ENCODE data around the gene URB2. TPM values are rescaled to one million over a fixed set of nuclear protein-coding genes. Genes with fewer than 3 reads are reported as not detected.
A peak's percentile ranks its signal among the peaks of the same experiment; 100 is the strongest.

Gene URB2
- total RNA-seq, 1 donor from 2014 or later, result 3.5 TPM

GRCh38 chr1:229690662-229691061 is 64.6 kb downstream of the URB2 start:
- no peak overlapping the region for H3K27ac ChIP-seq (replicated peaks)
- peaks cover 26% of the 10 kb centered on the region for H3K4me1 ChIP-seq
- DNase-seq, result no peak
- H3K4me3 ChIP-seq, result no peak overlapping the region
- H3K36me3 ChIP-seq, result no peaks in the 10 kb centered on the region
- intact Hi-C loops (cut with micrococcal nuclease), result no loop called here
- peaks cover 2% of the 10 kb centered on the region for H3K9me3 ChIP-seq (replicated peaks)
- H3K27me3 ChIP-seq (ENCODE audit: low read depth), result no peaks in the 10 kb centered on the region
- no peak for TF ChIP-seq CTCF (IDR thresholded peaks at IDR 0.05; ENCODE audit: borderline replicate concordance)

- H3K27me3 ChIP-seq (ENCODE audit: low read depth), result no peaks in the 10 kb centered on the region
- intact Hi-C loops (cut with micrococcal nuclease), result no loop called here
- DNase-seq, result no peak
- no peaks in the 10 kb centered on the region for H3K36me3 ChIP-seq
- no peak overlapping the region for H3K27ac ChIP-seq (replicated peaks)
- no peak for TF ChIP-seq CTCF (IDR thresholded peaks at IDR 0.05; ENCODE audit: borderline replicate concordance)
- peaks cover 26% of the 10 kb centered on the region for H3K4me1 ChIP-seq
- no peaks in the 10 kb centered on the region for H3K9me3 ChIP-seq (replicated peaks)
- H3K4me3 ChIP-seq, result no peak overlapping the region
Observed at GRCh38 chr1:229691362-229691761, 65.3 kb downstream of the URB2 start.

- H3K27ac ChIP-seq (replicated peaks), result peak overlapping the region; percentile 67
- no peak for DNase-seq
- H3K4me3 ChIP-seq, result no peak overlapping the region
- peaks cover 26% of the 10 kb centered on the region for H3K4me1 ChIP-seq
- intact Hi-C loops (cut with micrococcal nuclease), result no loop called here
- no peaks in the 10 kb centered on the region for H3K9me3 ChIP-seq (replicated peaks)
- no peak for TF ChIP-seq CTCF (IDR thresholded peaks at IDR 0.05; ENCODE audit: borderline replicate concordance)
- no peaks in the 10 kb centered on the region for H3K36me3 ChIP-seq
- no peaks in the 10 kb centered on the region for H3K27me3 ChIP-seq (ENCODE audit: low read depth)
Observed at GRCh38 chr1:229693129-229693900, 67.3 kb downstream of the URB2 start.

- no peak for TF ChIP-seq CTCF (IDR thresholded peaks at IDR 0.05; ENCODE audit: borderline replicate concordance)
- Histone ChIP-seq H3K4me3 (no peak overlapping the region), H3K36me3 (no peaks in the 10 kb centered on the region), H3K9me3 (replicated peaks) (no peaks in the 10 kb centered on the region), H3K27ac (replicated peaks) (peak overlapping the region; percentile 67), H3K27me3 (ENCODE audit: low read depth) (no peaks in the 10 kb centered on the region), H3K4me1 (peaks cover 26% of the 10 kb centered on the region)
- DNase-seq, result peak; percentile 83
- intact Hi-C loops (cut with micrococcal nuclease), result no loop called here
Observed at GRCh38 chr1:229694053-229694693, 68.1 kb downstream of the URB2 start.

- TF ChIP-seq CTCF (IDR thresholded peaks at IDR 0.05; ENCODE audit: borderline replicate concordance), result no peak
- no peak for DNase-seq
- Histone ChIP-seq H3K9me3 (replicated peaks) (no peaks in the 10 kb centered on the region), H3K4me3 (no peak overlapping the region), H3K4me1 (peaks cover 35% of the 10 kb centered on the region), H3K27ac (replicated peaks) (no peak overlapping the region), H3K27me3 (ENCODE audit: low read depth) (no peaks in the 10 kb centered on the region), H3K36me3 (no peaks in the 10 kb centered on the region)
- intact Hi-C loops (cut with micrococcal nuclease), result no loop called here
Observed at GRCh38 chr1:229696385-229696784, 70.3 kb downstream of the URB2 start.
